Osteocyte (in vitro differentiated cells): ENCODE measurements around the gene MSMB. TPM values are rescaled to one million over a fixed set of nuclear protein-coding genes. Genes with fewer than 3 reads are reported as not detected.

Source experiments
- DNase-seq: peaks from one replicate; pipeline ENCODE4 v3.0.0; 2021; ENCODE audit warnings: mixed read lengths; ENCODE audit not compliant: unreplicated experiment; ENCODE audit errors: extremely low spot score
- H3K27ac Mint-ChIP-seq: one replicate; pipeline ENCODE4 v1.8.0; 2021; ENCODE audit warnings: mild to moderate bottlenecking, mixed read lengths; ENCODE audit not compliant: unreplicated experiment
- H3K27me3 Mint-ChIP-seq: one replicate; pipeline ENCODE4 v1.8.0; 2021; ENCODE audit warnings: mixed read lengths; ENCODE audit not compliant: unreplicated experiment
- H3K36me3 Mint-ChIP-seq: one replicate; pipeline ENCODE4 v1.8.0; 2021; ENCODE audit warnings: mixed read lengths; ENCODE audit not compliant: unreplicated experiment
- H3K4me1 Mint-ChIP-seq: one replicate; pipeline ENCODE4 v1.8.0; 2021; ENCODE audit warnings: mixed read lengths; ENCODE audit not compliant: unreplicated experiment
- H3K4me3 Mint-ChIP-seq: one replicate; pipeline ENCODE4 v1.8.0; 2021; ENCODE audit warnings: mild to moderate bottlenecking, moderate library complexity, mixed read lengths; ENCODE audit not compliant: unreplicated experiment
- H3K9me3 Mint-ChIP-seq: one replicate; pipeline ENCODE4 v1.8.0; 2021; ENCODE audit warnings: mixed read lengths; ENCODE audit not compliant: unreplicated experiment
- CTCF ChIP-seq: fragments of 200-600 bp; sonication (generic); IDR thresholded peaks from 2 replicates; pipeline ENCODE4 v1.5.0; 2021; ENCODE audit warnings: antibody characterized with exemption, mild to moderate bottlenecking, moderate library complexity
- total RNA-seq: library from RNA; stranded (reverse); gene quantifications from 2 replicates; pipeline ENCODE4 v1.2.1, GENCODE V29; 2021

The MSMB gene
- total RNA-seq, 1 donor from 2014 or later = not detected

GRCh38 chr10:46057038-46057437, 11.0 kb upstream of the MSMB start:
- H3K4me1 Mint-ChIP-seq = no peaks in the 10 kb centered on the region
- H3K9me3 Mint-ChIP-seq = peaks cover 9% of the 10 kb centered on the region
- no peak overlapping the region for H3K4me3 Mint-ChIP-seq
- peaks cover 8% of the 10 kb centered on the region for H3K27me3 Mint-ChIP-seq
- no peak for DNase-seq
- H3K27ac Mint-ChIP-seq = no peak overlapping the region
- no peaks in the 10 kb centered on the region for H3K36me3 Mint-ChIP-seq
- TF ChIP-seq CTCF = no peak

GRCh38 chr10:46055771-46056170, 9.7 kb upstream of the MSMB start:
- no peak overlapping the region for H3K4me3 Mint-ChIP-seq
- no peak overlapping the region for H3K27ac Mint-ChIP-seq
- H3K9me3 Mint-ChIP-seq = peaks cover 9% of the 10 kb centered on the region
- H3K36me3 Mint-ChIP-seq = no peaks in the 10 kb centered on the region
- no peak for TF ChIP-seq CTCF
- H3K27me3 Mint-ChIP-seq = peaks cover 7% of the 10 kb centered on the region
- no peak for DNase-seq
- H3K4me1 Mint-ChIP-seq = no peaks in the 10 kb centered on the region

GRCh38 chr10:46053534-46054434, 7.7 kb upstream of the MSMB start:
- TF ChIP-seq CTCF = no peak
- no peaks in the 10 kb centered on the region for H3K4me1 Mint-ChIP-seq
- no peak overlapping the region for H3K27ac Mint-ChIP-seq
- no peak for DNase-seq
- no peaks in the 10 kb centered on the region for H3K36me3 Mint-ChIP-seq
- H3K4me3 Mint-ChIP-seq = no peak overlapping the region
- H3K27me3 Mint-ChIP-seq = peaks cover 11% of the 10 kb centered on the region
- peaks cover 9% of the 10 kb centered on the region for H3K9me3 Mint-ChIP-seq

- DNase-seq = no peak
- H3K4me3 Mint-ChIP-seq = no peak overlapping the region
- H3K9me3 Mint-ChIP-seq = peaks cover 9% of the 10 kb centered on the region
- H3K27ac Mint-ChIP-seq = no peak overlapping the region
- no peaks in the 10 kb centered on the region for H3K4me1 Mint-ChIP-seq
- TF ChIP-seq CTCF = no peak
- no peaks in the 10 kb centered on the region for H3K36me3 Mint-ChIP-seq
- peaks cover 11% of the 10 kb centered on the region for H3K27me3 Mint-ChIP-seq
Measured at GRCh38 chr10:46052791-46053375, 6.8 kb upstream of the MSMB start.

- Mint-ChIP-seq H3K4me3 (no peak overlapping the region), H3K36me3 (no peaks in the 10 kb centered on the region), H3K9me3 (peaks cover 5% of the 10 kb centered on the region), H3K27ac (no peak overlapping the region), H3K4me1 (no peaks in the 10 kb centered on the region), H3K27me3 (peaks cover 10% of the 10 kb centered on the region)
- no peak for DNase-seq
- no peak for TF ChIP-seq CTCF
Measured at GRCh38 chr10:46052057-46052790, 6.2 kb upstream of the MSMB start.
